ENCODE data around the gene DENND1C.

The DENND1C gene

DNA sequence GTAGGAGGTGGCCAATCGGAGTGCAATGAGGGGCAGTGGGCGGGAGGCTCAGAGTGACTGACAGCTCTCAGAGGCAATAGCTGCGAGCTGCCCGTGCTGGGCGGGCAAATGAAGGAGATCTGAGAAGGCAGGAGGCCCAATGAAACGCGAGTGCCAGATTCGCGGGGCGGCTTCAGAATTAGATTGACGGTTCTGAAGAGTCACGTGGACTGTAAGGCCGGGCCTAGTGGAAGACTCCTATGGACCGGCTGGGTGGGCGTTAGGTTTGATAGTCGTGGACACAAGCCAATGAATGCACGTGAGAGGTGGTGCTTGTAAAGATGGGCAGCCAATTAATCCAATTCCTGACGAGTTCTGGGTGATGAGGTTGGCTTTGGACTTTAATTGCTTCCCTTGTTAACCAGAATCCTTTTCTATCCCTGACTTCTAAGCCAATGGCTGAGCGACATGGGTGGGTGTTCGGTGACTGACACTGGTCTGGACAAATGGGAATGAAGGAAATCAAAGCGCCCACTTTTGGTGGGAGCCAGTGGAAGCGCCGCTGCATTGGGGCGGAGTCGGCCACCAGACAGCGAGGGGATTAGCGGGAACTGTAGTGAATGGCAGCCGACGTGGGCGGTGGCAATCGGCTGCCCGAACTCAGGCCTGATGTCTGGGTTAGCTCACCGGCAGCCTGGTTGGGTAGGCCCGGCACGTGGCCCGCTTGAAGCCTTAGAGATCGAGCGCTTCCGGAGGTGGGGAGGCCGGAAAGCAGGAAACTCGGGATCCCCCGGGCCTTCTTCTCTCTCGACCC is 56.5 kb downstream of the DENND1C start:
- DNase-seq (ENCODE audit: low read depth in 2 of 2), result peak; percentile 98

DNA sequence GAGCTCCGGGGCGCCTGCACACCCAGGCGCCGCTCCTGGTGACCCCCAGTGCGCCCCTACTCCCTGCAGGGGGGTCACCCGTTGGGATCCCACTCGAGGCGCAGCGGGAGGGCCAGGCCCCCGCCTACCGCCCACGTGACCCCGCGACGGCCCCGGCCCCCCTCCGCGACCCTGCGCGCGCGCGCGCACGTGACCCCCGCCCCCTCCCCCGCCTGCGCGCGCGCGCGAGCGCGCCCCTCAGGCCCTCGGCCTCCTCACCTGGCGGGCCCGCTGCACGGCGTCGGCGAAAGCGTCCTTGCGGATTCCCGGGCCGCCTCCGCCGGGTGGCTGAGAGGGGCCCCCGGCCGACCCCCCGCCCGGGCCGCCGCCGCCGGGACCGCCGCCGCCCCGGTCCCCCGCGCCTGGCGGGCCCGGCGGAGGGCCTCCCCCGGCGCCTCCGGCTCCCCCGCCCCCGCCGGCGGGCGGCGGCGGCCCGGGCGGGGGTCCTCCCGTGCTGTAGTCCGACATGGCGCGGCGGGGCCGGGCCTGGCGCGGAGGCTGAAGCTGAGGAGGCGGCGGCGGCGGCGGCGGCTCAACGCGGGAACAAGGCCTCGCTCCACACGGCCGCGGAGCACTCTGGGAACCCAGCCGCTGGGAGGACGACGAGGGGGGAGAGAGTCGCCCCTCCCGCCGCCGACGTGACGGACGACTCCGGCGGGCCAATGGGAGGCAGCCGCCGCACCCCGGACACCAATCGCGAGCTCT is 57.2 kb downstream of the DENND1C start, which contains the start of gene KHSRP:
KHSRP (minus strand) TSS at position 617 of the 744 bp plus-strand sequence; CDS start at position 507, 110 bp downstream.
- peak in 1 of 2 donors; percentile 26 for DNase-seq (ENCODE audit: low read depth in 2 of 2)

DNA sequence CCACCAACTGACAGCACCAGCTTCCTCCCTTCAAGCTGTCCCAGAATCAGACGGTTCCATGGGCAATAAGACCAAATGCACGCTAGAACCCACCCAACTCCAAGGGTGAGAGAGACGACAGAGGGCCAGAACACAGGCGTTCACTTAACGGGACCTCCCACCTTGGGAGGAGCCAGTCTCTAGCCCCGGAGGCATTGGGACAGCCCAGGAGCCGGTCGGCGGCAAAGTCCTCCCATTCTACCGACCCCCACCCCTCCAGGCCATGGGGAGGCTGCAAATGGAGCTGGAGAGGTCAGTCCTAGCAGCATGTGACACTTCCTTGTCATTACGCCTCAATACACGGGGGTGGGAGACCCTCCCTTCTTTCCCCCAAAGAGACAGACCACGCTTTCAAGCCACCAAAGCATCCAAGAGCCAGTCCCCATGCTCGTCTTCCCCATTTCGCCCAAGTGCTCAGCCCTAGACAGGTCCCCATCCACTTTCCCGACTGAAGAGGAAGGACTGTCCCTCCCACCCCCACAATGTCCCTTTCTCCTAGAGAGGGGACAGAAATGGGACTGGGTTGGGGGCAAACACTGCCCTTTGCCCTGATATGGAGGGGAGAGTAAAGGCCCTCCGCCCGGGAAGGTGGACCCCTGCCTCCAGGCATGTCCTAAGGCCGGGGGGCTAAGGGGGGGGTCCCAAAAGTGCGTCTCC is 57.9 kb downstream of the DENND1C start:
- DNase-seq (ENCODE audit: low read depth in 2 of 2), result no peak

DNA sequence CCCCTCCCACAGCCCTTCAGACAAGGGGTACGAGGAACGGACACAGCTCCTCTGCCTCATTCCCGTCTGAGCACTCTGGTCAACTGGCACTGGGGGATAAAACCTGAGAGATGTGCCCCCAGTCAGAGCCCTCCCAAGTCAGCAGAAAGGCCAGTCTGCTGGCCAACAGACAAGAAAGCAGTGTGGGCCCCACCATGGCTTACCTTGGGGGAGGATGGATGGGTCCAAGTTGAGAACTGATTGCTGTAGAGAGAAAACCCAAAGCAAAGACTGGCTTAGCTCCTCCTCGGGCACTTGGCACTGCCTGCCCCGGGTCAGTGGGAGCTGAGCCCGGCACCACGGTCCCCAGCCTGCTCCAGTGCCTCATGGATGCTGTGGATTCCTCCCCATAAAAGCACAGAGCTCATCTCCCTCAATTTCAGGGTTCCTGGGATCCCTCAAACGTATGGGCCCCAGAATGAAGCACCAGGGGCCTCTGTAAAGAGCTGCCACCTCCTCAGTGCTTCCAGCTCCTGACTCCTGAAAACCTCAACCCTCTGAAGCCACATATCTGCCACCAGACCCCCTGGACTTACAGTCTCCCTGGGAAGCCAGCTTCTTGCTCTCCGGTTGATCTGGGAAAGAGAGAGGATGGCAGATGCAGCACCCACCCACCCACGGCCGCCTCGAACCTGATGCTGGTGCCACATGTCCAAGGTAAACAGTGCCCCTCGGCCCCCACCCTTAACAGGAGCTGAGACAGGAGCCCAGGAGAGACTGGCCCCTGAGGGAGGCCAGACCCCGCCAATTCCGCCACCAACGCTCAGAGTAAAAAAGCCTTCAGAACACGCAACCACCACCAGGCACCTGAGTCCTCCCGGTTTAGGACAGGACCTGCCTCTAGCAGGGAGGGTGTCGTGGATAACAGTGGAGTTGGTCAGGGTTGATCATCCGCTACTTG is 60.2 kb downstream of the DENND1C start:
- no peak for DNase-seq (ENCODE audit: low read depth in 2 of 2)

DNA sequence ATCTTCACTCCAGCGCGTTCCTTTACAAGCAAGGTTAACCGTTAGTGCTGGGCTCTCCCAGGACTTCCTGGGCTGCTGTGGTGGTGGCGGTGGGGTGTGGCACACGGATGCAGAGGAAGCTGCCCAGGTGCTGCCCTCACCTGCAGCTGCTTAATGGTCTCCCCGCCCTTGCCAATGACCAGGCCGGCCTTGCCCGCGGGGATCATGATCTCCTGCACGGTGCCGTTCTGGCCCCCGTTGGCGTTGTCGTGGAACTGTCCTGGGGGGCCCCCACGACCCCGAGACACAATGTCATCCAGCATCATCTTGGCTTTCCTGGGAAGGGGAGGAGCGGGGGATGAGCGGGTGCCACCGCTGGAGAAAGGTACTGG is 63.0 kb downstream of the DENND1C start:
- no peak for DNase-seq (ENCODE audit: low read depth in 2 of 2)

DNA sequence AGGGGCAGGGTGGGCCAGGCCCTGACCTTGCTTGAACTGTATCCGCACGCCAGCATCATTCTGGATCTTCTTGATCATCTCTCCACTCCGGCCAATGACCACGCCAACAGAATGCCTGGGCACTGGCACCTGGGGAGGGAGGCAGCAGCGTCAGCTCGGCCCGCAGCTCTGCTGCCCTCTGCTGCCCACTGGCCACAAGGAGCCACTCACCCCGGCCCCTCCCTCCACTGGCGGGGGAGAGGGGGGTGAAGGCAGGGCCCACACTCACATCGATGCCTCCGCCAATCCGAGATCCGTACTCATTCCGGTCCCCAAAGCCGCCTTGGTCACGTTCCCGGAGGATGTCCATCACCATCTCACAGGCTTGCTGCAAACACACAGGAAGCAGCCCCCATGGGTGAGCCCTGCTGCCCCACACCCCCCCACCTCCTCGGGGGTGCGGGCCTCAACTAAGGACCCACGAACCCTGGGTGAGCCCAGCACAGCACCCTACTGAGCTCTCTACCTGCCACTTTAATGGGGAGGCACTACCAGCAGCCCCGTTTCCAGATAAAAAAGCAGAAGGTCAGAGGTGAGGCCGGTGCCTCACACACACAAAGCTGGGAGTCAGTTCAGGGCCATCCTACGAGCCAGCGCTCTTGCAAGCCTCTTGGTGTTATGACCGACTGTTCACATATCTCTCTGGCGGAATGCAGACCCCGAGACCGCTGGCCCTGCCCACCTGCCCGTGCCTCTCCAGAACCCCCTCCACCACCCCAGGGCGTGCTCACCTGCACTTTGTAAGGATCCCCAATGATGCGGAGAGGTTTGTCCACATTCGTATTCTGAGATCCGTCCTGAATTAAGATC is 63.6 kb downstream of the DENND1C start:
- no peak for DNase-seq (ENCODE audit: low read depth in 2 of 2)

All from activated CD4-positive, alpha-beta T cell treated with anti-CD3 and anti-CD28 coated beads for 24 hours (primary cell).